HepG2 (cell line): ENCODE results near the gene ABCC3. TPM values are rescaled to one million over a fixed set of nuclear protein-coding genes. Genes with fewer than 3 reads are reported as not detected.

Experiments used
- MIER2 ChIP-seq: IDR thresholded peaks from 2 replicates; pipeline ENCODE4 v1.6.1; 2016; ENCODE audit warnings: missing biosample characterization, missing genetic modification reagents
- ZNF234 ChIP-seq: sonication (generic); formaldehyde crosslinking; conservative IDR thresholded peaks from 2 replicates; pipeline ENCODE4 v1.5.1; 2020; ENCODE audit warnings: mild to moderate bottlenecking, missing genetic modification reagents
- ZNF430 ChIP-seq: sonication (generic); formaldehyde crosslinking; IDR thresholded peaks from 2 replicates; pipeline ENCODE4 v1.9.0; 2021; ENCODE audit warnings: mild to moderate bottlenecking, missing genetic modification reagents
- ZNF530 ChIP-seq: sonication (generic); formaldehyde crosslinking; IDR thresholded peaks from 2 replicates; pipeline ENCODE4 v1.5.0; 2020; ENCODE audit warnings: low read depth, mild to moderate bottlenecking, missing genetic modification reagents
- polyA plus RNA-seq, 8 experiments: library from polyadenylated mRNA; depleted of rRNA in 3 of 8; stranded (reverse) in 7 of 8; unstranded in 1 of 8; fragments of >200 nt; fragmentation: Illumina TruSeq in 4 of 8; extraction: Trizol in 4 of 8; gene quantifications; 2 replicates each; pipeline versions ENCODE4 v1.2.1 to v1.2.3, GENCODE V29; 2011 to 2016; ENCODE audit warnings: low read depth in 4 of 8, missing spikeins in 1 of 8, mixed read lengths in 1 of 8; ENCODE audit not compliant: insufficient read depth in 1 of 8
- total RNA-seq, 5 experiments: library from RNA; depleted of rRNA; stranded (reverse); fragments of >200 nt; fragmentation: Illumina TruSeq; extraction: Trizol; gene quantifications; 2 replicates each; pipeline ENCODE4 v1.2.3, GENCODE V29; 2016; ENCODE audit warnings: low read depth in 1 of 5
- TF ChIP-seq, protein P1 (sequence below): sonication (generic); formaldehyde crosslinking; IDR thresholded peaks from 2 replicates; pipeline ENCODE4 v1.5.1; 2020; ENCODE audit warnings: mild to moderate bottlenecking, missing genetic modification reagents, moderate library complexity
- TF ChIP-seq, protein P2 (sequence below): sonication (generic); formaldehyde crosslinking; IDR thresholded peaks from 2 replicates; pipeline ENCODE4 v1.4.0; 2020; ENCODE audit warnings: missing genetic modification reagents
- TF ChIP-seq, protein P3 (sequence below): sonication (generic); formaldehyde crosslinking; IDR thresholded peaks from 2 replicates; pipeline ENCODE4 v1.4.0; 2020; ENCODE audit warnings: missing genetic modification reagents, borderline replicate concordance
- TF ChIP-seq, protein P4 (sequence below): IDR thresholded peaks from 2 replicates; pipeline ENCODE4 v1.6.1; 2016; ENCODE audit warnings: low read depth
- TF ChIP-seq, protein P5 (sequence below): sonication (generic); formaldehyde crosslinking; IDR thresholded peaks from 2 replicates; pipeline ENCODE4 v1.4.0; 2020; ENCODE audit warnings: missing genetic modification reagents

Gene ABCC3
- total and polyA plus RNA-seq, 2 of the 13 experiments (the other 11 are each of a cell fraction or from before 2014, with no cell fraction given), result 25.2 to 50.7 TPM

DNA sequence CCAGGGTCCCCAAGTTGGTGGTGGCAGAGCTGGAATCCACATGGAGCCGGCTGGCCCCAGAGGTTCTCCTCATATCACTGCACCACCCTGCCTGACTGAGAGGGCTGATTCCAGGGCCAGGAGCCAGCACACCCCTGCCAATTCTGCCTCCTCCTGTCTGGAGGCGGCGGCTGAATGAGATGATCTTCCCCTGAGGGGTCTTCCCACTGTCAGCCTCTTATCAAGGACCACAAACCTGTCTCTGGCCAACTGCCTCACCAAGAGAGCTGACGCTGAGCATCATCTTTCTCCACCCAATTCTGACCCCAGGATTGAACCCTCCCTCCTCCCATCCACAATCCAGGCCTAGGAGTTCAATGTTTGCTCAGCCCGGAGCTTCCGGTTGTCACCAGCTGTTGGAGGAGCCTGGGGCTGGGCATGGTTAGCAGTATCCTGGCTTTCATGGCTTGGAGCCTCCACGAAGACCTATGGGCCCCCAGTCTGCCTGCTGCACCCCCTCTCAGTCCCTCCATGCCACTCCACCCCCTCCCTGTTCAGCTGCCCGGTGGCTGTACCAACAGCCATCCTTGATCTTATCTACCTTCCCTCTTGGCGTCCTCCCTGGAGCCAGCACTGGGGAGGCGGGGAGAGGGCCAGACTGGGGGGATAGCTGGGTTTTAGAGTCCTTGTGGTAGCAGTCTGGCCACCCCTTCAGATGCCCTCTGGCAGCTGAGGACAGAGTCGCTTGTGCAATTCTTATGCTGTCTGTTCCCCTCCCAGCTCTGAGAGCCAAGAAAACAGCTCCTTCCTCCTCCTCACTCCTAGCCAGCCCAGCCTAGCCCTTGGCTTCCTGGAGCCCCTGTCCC lies 25.6 kb downstream of the ABCC3 start (continued):
- TF ChIP-seq, protein P1, sequence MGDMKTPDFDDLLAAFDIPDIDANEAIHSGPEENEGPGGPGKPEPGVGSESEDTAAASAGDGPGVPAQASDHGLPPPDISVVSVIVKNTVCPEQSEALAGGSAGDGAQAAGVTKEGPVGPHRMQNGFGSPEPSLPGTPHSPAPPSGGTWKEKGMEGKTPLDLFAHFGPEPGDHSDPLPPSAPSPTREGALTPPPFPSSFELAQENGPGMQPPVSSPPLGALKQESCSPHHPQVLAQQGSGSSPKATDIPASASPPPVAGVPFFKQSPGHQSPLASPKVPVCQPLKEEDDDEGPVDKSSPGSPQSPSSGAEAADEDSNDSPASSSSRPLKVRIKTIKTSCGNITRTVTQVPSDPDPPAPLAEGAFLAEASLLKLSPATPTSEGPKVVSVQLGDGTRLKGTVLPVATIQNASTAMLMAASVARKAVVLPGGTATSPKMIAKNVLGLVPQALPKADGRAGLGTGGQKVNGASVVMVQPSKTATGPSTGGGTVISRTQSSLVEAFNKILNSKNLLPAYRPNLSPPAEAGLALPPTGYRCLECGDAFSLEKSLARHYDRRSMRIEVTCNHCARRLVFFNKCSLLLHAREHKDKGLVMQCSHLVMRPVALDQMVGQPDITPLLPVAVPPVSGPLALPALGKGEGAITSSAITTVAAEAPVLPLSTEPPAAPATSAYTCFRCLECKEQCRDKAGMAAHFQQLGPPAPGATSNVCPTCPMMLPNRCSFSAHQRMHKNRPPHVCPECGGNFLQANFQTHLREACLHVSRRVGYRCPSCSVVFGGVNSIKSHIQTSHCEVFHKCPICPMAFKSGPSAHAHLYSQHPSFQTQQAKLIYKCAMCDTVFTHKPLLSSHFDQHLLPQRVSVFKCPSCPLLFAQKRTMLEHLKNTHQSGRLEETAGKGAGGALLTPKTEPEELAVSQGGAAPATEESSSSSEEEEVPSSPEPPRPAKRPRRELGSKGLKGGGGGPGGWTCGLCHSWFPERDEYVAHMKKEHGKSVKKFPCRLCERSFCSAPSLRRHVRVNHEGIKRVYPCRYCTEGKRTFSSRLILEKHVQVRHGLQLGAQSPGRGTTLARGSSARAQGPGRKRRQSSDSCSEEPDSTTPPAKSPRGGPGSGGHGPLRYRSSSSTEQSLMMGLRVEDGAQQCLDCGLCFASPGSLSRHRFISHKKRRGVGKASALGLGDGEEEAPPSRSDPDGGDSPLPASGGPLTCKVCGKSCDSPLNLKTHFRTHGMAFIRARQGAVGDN, result peak; percentile 99
- TF ChIP-seq, protein P2, sequence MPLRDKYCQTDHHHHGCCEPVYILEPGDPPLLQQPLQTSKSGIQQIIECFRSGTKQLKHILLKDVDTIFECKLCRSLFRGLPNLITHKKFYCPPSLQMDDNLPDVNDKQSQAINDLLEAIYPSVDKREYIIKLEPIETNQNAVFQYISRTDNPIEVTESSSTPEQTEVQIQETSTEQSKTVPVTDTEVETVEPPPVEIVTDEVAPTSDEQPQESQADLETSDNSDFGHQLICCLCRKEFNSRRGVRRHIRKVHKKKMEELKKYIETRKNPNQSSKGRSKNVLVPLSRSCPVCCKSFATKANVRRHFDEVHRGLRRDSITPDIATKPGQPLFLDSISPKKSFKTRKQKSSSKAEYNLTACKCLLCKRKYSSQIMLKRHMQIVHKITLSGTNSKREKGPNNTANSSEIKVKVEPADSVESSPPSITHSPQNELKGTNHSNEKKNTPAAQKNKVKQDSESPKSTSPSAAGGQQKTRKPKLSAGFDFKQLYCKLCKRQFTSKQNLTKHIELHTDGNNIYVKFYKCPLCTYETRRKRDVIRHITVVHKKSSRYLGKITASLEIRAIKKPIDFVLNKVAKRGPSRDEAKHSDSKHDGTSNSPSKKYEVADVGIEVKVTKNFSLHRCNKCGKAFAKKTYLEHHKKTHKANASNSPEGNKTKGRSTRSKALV, result no peak
- TF ChIP-seq ZNF234 (CRISPR knock-in tag), result no peak
- TF ChIP-seq, protein P3, sequence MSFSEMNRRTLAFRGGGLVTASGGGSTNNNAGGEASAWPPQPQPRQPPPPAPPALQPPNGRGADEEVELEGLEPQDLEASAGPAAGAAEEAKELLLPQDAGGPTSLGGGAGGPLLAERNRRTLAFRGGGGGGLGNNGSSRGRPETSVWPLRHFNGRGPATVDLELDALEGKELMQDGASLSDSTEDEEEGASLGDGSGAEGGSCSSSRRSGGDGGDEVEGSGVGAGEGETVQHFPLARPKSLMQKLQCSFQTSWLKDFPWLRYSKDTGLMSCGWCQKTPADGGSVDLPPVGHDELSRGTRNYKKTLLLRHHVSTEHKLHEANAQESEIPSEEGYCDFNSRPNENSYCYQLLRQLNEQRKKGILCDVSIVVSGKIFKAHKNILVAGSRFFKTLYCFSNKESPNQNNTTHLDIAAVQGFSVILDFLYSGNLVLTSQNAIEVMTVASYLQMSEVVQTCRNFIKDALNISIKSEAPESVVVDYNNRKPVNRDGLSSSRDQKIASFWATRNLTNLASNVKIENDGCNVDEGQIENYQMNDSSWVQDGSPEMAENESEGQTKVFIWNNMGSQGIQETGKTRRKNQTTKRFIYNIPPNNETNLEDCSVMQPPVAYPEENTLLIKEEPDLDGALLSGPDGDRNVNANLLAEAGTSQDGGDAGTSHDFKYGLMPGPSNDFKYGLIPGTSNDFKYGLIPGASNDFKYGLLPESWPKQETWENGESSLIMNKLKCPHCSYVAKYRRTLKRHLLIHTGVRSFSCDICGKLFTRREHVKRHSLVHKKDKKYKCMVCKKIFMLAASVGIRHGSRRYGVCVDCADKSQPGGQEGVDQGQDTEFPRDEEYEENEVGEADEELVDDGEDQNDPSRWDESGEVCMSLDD (CRISPR knock-in tag), result no peak
- no peak for TF ChIP-seq ZNF430 (CRISPR knock-in tag)
- TF ChIP-seq, protein P4, sequence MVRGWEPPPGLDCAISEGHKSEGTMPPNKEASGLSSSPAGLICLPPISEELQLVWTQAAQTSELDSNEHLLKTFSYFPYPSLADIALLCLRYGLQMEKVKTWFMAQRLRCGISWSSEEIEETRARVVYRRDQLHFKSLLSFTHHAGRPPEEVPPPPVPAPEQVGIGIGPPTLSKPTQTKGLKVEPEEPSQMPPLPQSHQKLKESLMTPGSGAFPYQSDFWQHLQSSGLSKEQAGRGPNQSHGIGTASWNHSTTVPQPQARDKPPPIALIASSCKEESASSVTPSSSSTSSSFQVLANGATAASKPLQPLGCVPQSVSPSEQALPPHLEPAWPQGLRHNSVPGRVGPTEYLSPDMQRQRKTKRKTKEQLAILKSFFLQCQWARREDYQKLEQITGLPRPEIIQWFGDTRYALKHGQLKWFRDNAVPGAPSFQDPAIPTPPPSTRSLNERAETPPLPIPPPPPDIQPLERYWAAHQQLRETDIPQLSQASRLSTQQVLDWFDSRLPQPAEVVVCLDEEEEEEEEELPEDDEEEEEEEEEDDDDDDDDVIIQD (CRISPR knock-in tag), result peak; percentile 67; the same call in 1 of the 2 replicates
- TF ChIP-seq MIER2 (CRISPR knock-in tag), result 0 out of 2 replicates have a peak, but pooled peaks have one; percentile 29
- TF ChIP-seq ZNF530 (CRISPR knock-in tag), result no peak
- TF ChIP-seq, protein P5, sequence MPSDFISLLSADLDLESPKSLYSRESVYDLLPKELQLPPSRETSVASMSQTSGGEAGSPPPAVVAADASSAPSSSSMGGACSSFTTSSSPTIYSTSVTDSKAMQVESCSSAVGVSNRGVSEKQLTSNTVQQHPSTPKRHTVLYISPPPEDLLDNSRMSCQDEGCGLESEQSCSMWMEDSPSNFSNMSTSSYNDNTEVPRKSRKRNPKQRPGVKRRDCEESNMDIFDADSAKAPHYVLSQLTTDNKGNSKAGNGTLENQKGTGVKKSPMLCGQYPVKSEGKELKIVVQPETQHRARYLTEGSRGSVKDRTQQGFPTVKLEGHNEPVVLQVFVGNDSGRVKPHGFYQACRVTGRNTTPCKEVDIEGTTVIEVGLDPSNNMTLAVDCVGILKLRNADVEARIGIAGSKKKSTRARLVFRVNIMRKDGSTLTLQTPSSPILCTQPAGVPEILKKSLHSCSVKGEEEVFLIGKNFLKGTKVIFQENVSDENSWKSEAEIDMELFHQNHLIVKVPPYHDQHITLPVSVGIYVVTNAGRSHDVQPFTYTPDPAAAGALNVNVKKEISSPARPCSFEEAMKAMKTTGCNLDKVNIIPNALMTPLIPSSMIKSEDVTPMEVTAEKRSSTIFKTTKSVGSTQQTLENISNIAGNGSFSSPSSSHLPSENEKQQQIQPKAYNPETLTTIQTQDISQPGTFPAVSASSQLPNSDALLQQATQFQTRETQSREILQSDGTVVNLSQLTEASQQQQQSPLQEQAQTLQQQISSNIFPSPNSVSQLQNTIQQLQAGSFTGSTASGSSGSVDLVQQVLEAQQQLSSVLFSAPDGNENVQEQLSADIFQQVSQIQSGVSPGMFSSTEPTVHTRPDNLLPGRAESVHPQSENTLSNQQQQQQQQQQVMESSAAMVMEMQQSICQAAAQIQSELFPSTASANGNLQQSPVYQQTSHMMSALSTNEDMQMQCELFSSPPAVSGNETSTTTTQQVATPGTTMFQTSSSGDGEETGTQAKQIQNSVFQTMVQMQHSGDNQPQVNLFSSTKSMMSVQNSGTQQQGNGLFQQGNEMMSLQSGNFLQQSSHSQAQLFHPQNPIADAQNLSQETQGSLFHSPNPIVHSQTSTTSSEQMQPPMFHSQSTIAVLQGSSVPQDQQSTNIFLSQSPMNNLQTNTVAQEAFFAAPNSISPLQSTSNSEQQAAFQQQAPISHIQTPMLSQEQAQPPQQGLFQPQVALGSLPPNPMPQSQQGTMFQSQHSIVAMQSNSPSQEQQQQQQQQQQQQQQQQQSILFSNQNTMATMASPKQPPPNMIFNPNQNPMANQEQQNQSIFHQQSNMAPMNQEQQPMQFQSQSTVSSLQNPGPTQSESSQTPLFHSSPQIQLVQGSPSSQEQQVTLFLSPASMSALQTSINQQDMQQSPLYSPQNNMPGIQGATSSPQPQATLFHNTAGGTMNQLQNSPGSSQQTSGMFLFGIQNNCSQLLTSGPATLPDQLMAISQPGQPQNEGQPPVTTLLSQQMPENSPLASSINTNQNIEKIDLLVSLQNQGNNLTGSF (CRISPR knock-in tag), result no peak
